T-helper 22 cell (primary cell): ENCODE results near the gene ZSWIM2.
"Not testable (repeated sequence)": the region's sequence is repeated elsewhere in the genome, so short reads cannot be mapped to it uniquely, and the experiment has no call there.

ENCODE experiments used
- DNase-seq: peaks from one replicate; pipeline ENCODE4 v3.0.0-alpha.2; 2020; ENCODE audit warnings: low read depth

Gene ZSWIM2, protein sequence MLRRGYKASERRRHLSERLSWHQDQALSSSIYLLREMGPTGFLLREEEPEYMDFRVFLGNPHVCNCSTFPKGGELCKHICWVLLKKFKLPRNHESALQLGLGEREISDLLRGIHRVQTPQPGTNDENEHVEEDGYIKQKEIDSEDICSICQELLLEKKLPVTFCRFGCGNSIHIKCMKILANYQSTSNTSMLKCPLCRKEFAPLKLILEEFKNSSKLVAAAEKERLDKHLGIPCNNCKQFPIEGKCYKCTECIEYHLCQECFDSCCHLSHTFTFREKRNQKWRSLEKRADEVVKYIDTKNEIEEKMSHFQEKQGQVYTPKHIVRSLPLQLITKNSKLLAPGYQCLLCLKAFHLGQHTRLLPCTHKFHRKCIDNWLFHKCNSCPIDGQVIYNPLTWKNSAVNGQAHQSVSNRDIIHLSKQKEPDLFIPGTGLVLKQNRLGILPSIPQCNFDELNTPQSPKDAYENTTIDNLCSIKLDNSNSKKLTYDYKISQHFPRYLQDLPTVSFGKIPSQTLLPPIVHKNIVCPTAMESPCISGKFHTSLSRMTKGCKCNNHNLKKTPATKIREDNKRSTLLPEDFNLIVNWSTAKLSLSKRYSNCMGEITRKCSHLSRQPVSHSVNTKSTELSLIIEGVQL

GRCh38 chr2:186848873-186849578, at the start of gene ZSWIM2:
Gene ZSWIM2, minus strand, starts transcription at chr2:186849170. Its CDS starts 40 bp downstream, at chr2:186849130.
- peak; percentile 0 for DNase-seq

- not testable (repeated sequence) for DNase-seq
Observed at GRCh38 chr2:186896220-186896619, 47.2 kb upstream of the ZSWIM2 start.

- DNase-seq: no peak
Observed at GRCh38 chr2:186895451-186895850, 46.5 kb upstream of the ZSWIM2 start.

DNA sequence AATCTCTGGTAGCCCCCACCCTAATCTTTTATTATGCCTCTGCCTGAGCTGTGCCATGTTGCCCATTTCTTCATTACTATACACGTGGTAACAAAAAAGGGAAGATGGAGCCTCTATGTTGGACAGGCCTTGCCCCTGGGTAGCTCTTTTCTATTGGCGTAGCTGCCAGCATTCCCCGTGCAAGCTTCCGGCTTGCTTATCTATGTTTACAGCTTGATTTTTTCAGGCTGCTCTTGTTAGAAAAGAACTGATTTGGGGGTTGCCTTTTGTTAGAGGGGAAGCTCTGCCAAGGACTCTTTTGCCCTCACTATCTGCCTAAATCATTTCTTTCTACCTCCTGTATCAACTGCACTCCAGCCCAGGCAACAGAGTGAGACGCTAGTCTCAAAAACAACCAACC, 45.5 kb upstream of the ZSWIM2 start:
- no peak for DNase-seq

GRCh38 chr2:186892821-186893220, 43.9 kb upstream of the ZSWIM2 start:
- DNase-seq: no peak

DNA sequence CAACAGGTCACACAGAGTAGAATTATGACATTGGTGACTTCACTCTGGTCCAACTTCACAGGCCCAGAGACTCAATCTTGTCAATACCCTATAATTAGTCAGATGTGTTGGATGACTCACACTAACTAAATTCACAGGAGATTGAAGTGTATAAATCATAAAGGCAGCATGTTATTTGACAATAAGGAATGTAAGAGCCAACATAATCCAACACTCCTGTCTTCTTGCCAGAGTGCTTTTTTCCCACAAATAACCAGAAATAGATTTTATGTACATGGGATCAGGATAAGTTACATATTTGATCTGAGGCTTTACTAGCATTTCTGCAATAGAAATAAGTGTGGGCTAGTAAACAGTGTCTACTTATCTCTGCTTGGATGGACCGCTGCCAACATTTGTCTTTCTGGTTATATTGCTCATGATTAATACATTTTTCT, 42.2 kb upstream of the ZSWIM2 start:
- DNase-seq: no peak

DNA sequence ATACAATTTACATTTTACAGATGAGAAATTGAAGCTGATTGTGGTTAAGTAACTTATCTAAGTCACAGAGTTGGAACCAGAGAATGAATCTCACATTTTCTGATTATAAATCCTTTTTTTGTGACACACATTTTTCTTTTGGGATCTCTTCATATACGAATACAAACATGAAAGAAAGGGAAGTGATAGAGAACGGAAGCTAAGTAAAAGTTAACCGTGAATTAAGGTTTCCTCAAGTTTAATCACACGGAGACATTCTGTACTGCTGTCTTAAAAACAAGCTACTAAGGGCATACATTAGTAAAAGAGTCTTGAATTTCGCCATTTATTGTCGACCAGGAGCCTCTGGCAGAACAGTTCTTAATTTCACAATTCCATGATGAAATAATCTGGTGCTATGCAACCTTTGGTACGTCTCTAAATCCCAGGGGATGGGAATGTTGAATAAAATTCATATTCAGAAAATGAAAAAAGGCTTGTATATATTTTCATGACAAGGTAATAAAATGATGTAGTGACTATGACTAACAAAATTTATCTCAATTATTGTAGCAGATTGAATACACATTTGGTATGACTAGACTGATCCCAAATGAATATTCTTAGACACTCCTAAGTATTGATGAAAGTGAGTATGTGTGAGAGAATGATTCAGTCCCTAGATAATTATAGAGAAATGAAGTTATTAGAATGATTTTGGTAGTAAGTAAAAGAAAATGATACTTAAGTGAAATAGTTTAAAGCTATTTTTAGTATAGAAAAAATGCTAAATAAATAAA, 40.3 kb upstream of the ZSWIM2 start:
- DNase-seq: no peak

DNA sequence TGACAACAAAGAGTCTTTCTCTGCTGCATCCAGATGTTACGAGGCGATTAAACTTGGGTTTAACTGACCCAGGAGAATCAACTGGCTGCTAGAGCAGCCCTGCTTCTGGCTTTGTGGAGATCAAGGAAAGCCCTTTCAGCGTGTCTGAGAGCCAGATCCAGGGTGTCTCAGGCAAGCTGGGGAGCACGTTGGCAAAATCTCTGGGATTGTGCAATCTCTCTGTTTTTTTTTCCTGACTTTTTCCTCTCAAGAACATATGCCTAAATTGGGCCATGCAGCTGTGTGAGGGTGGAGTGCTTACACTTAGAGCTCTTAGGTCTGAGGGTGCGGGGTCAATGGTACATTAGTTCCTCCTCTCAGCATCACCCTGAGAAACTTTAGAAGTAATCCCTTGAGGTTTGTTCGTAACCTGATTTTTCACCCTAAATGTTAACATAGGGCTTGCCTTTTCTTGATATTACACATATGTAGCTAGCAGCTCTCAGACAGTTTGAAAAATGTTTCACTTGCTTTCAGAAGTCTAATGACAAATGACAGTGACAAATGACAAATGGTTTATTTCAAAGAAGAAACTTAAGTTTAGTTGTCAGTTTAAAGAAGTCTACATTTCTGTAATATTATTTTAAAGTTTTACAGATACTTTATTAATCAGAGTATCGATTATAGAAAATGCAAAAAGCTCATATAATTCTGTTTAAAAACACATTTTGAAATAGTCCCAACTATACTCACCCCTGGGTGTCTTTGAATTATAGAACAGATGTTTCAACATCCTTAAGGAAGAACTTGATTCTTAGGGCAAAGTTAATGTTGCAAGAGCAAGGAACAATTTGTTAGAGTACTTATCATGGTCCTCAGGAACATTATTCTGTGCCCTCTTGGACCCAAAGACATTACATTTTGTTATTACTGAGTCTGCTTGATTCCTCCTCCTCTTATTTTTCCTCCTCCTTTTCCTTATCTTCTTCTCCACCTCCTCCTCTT, 38.4 kb upstream of the ZSWIM2 start:
- no peak for DNase-seq

DNA sequence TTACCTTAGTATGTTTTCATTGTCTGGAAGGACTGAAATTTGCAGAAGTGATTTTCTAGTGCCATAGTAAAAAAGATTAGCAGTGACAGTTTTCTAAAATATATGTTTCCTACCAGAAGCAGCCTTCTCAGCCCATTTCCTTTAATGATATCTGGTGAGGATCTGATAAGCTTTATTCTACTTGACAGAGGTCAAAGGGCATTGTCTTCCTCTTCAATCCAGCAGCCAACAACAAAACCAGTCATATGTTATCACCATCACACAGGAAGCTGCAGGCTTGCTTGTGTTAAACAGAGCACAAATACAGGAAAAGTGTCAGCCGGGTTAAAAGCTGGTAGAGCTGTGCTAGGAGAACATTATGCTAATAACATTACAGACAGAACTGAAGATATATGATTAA, 35.6 kb upstream of the ZSWIM2 start:
- DNase-seq: no peak

- no peak for DNase-seq
Observed at GRCh38 chr2:186883666-186884065, 34.7 kb upstream of the ZSWIM2 start.

DNA sequence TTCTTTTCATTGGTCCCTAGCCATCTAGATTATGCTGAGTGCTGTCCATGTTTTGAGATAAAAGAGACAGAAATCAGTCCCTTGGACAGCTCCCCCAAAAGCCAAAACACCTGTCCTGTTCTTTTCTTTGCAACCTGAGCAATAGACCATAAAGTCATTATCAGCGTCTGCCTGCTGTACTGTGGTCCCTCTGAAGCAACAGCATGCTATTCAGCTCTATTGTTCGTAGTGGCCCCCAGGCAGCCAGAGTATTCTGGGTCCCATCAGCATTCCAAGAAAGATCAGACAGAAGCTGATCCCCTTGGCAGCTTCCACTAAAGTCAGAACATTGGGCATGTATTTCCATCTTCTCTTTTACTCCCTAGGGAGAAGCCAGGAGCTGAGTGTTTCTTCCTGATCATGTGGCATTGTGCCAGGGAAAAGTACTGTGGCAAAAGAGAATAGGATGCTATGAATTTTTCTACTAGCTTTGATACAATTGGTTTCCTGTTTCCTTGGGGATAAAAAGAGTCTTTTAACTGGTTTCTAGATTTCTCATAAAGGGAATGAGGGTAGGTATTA, 33.6 kb upstream of the ZSWIM2 start:
- DNase-seq: no peak

- no peak for DNase-seq
Observed at GRCh38 chr2:186881660-186882059, 32.7 kb upstream of the ZSWIM2 start.

DNA sequence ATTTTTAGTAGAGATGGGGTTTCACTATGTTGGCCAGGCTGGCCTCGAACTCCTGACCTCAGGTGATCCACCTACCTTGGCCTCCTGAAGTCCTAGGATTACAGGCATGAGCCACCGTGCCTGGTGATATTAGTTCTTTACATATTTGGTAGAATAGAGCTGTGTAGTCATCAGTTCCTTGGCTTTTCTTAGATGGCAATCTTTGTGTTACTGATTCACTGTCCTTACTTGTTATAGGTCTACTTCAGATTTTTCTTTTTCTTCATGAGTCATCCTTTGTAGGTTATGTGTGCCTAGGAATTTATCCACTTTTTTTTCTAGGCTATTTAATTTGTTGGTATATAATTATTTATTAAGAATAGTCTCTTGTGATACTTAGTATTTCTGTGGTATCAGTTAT, 30.3 kb upstream of the ZSWIM2 start:
- DNase-seq: no peak

GRCh38 chr2:186874713-186875112, 25.7 kb upstream of the ZSWIM2 start:
- DNase-seq: no peak

GRCh38 chr2:186871881-186872280, 22.9 kb upstream of the ZSWIM2 start:
- no peak for DNase-seq

DNA sequence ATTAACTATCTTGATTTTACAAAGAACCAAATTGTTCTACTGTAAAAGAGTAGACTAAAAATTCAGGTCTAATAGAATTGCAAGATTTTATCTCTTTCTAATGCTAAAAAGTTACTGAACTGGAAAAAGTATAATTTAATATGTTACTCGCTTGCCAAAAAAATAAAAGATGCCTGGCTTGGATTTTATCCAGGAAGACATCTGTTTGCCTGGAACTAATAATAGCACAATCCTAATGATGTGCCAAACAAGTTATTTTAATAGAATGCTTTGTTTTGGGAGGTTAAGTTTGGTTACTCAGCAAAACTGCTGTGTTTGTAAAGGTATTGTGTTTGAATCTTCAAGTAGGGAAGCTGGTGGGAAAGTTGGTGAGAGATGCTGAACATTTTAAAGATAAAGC, 19.4 kb upstream of the ZSWIM2 start:
- no peak for DNase-seq

- no peak for DNase-seq
Observed at GRCh38 chr2:186862869-186863709, 14.1 kb upstream of the ZSWIM2 start.

DNA sequence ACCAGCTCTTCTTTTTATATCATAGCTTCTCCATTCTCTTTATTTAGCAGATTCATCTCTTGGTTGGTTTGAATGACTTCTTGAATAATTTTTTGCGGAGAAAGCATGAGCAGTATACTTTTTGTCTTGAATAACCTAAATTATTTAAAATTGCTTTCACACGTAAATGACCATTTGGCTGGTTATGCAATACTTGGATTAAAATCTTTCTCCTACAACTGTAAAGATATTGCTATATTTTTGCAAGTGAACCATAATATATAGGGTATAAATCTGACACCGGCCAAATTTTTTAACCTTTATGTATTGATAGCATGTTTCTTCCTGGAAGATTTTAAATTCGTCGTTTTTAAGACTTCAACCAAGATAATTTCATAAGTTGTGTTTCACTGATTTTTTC, 6.2 kb upstream of the ZSWIM2 start:
- DNase-seq: no peak

DNA sequence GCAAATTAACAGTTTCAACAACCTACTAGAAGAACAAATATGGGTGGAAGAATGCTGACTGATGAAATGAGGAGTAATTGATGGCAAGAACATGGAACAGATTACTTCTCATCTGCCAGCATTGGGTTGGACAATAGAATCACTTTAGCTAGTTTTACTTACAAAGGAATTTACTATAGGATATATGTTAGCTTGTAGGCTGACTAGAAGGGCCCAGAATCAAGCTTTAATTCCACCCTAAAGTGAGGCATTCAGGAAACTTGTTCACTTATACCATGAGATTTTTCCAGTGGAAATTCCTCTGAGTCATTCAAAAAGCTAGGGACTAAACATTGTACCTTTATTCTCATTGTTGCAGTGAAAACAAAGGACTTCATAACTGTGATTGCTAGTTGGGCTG, 5.0 kb upstream of the ZSWIM2 start:
- DNase-seq: no peak

- no peak for DNase-seq
Observed at GRCh38 chr2:186852508-186852907, 3.5 kb upstream of the ZSWIM2 start.
